Activated B cell treated with CpG ODN at 0.5 μM for 24 hours (primary cell): ENCODE results near the gene HEPHL1. TPM values are rescaled to one million over a fixed set of nuclear protein-coding genes. Genes with fewer than 3 reads are reported as not detected.

ENCODE experiments used
- ATAC-seq: fragments of 200-7000 bp; cut with Tn5 transposase; one replicate; pipeline ENCODE4 v1.10.0; 2021; ENCODE audit warnings: low read depth, mild to moderate bottlenecking, moderate library complexity
- CTCF ChIA-PET: fragments of 350-600 bp; sonication (Branson Sonifier 250); formaldehyde crosslinking; loops from one replicate; lab custom pipeline; 2021; ENCODE audit warnings: antibody characterized with exemption; lab: Charles Lee
- POLR2A ChIA-PET: fragments of 350-600 bp; sonication (Branson Sonifier 250); formaldehyde crosslinking; loops from one replicate; lab custom pipeline; 2021; ENCODE audit warnings: antibody characterized with exemption; lab: Charles Lee
- DNase-seq: peaks from one replicate; pipeline ENCODE4 v3.0.0; 2022
- H3K27ac Mint-ChIP-seq: one replicate; pipeline ENCODE4 v1.8.0; 2020; ENCODE audit warnings: mixed read lengths
- H3K27me3 Mint-ChIP-seq: one replicate; pipeline ENCODE4 v1.8.0; 2021; ENCODE audit warnings: mixed read lengths
- H3K36me3 Mint-ChIP-seq: one replicate; pipeline ENCODE4 v1.8.0; 2021; ENCODE audit warnings: low read depth, mixed read lengths
- H3K4me1 Mint-ChIP-seq: one replicate; pipeline ENCODE4 v1.8.0; 2021; ENCODE audit warnings: mixed read lengths
- H3K4me3 Mint-ChIP-seq: one replicate; pipeline ENCODE4 v1.8.0; 2020; ENCODE audit warnings: mild to moderate bottlenecking, mixed read lengths
- H3K9me3 Mint-ChIP-seq: one replicate; pipeline ENCODE4 v1.8.0; 2020; ENCODE audit warnings: mixed read lengths
- intact Hi-C: fragments of 100-400 bp; cut with micrococcal nuclease; formaldehyde crosslinking; loops from one replicate; pipeline ENCODE4 v1.15.1; 2024
- total RNA-seq: library from RNA; stranded (reverse); gene quantifications from 2 replicates; pipeline ENCODE4 v1.2.3, GENCODE V29; 2022
- TF ChIP-seq, protein P1 (sequence below): fragments of 200-600 bp; IDR thresholded peaks from one replicate; pipeline ENCODE4 v1.8.0; 2022; ENCODE audit warnings: antibody characterized with exemption, mild to moderate bottlenecking

HEPHL1 gene
- total RNA-seq, 1 donor from 2014 or later = not detected

DNA sequence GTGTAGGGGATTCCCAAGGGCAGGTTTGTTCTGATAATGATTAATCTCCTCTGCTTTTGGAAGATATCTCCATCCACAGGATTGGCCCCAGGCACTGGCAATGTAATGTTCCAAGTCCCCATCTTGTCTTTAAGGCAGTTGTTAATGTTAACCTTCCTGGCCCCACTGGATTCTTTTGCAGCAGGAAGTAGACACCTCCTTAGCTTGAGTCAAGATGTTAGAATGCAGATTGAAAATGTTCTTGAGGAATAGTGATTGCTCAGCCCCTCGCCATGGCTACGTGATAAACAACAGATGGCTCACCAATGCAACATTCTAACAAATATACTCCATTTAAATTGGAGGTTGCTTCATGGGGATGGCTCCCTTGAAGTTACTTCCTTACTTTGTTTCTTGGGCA, 7.3 kb downstream of the HEPHL1 start:
- ATAC-seq = no peak
- H3K27me3 Mint-ChIP-seq = no peaks in the 10 kb centered on the region
- peaks cover 6% of the 10 kb centered on the region for H3K9me3 Mint-ChIP-seq
- H3K36me3 Mint-ChIP-seq = no peaks in the 10 kb centered on the region
- TF ChIP-seq, protein P1, sequence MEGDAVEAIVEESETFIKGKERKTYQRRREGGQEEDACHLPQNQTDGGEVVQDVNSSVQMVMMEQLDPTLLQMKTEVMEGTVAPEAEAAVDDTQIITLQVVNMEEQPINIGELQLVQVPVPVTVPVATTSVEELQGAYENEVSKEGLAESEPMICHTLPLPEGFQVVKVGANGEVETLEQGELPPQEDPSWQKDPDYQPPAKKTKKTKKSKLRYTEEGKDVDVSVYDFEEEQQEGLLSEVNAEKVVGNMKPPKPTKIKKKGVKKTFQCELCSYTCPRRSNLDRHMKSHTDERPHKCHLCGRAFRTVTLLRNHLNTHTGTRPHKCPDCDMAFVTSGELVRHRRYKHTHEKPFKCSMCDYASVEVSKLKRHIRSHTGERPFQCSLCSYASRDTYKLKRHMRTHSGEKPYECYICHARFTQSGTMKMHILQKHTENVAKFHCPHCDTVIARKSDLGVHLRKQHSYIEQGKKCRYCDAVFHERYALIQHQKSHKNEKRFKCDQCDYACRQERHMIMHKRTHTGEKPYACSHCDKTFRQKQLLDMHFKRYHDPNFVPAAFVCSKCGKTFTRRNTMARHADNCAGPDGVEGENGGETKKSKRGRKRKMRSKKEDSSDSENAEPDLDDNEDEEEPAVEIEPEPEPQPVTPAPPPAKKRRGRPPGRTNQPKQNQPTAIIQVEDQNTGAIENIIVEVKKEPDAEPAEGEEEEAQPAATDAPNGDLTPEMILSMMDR = no peak
- intact Hi-C loops = no loop called here
- no peak overlapping the region for H3K4me3 Mint-ChIP-seq
- no peak overlapping the region for H3K27ac Mint-ChIP-seq
- CTCF ChIA-PET = no interaction called here
- DNase-seq = no peak
- POLR2A ChIA-PET = no interaction called here
- H3K4me1 Mint-ChIP-seq = no peaks in the 10 kb centered on the region

- H3K27me3 Mint-ChIP-seq = no peaks in the 10 kb centered on the region
- DNase-seq (no peak), ATAC-seq (no peak)
- no peak overlapping the region for H3K4me3 Mint-ChIP-seq
- H3K9me3 Mint-ChIP-seq = peaks cover 6% of the 10 kb centered on the region
- H3K27ac Mint-ChIP-seq = no peak overlapping the region
- no peaks in the 10 kb centered on the region for H3K4me1 Mint-ChIP-seq
- no peaks in the 10 kb centered on the region for H3K36me3 Mint-ChIP-seq
- ChIA-PET POLR2A (no interaction called here), CTCF (no interaction called here)
- intact Hi-C loops = no loop called here
- TF ChIP-seq, protein P1 = no peak
Observed at GRCh38 chr11:94030059-94030458, 8.9 kb downstream of the HEPHL1 start.

GRCh38 chr11:94031625-94032024, 10.5 kb downstream of the HEPHL1 start:
- DNase-seq (no peak), ATAC-seq (no peak)
- ChIA-PET POLR2A (no interaction called here), CTCF (no interaction called here)
- TF ChIP-seq, protein P1 = no peak
- no peaks in the 10 kb centered on the region for H3K27me3 Mint-ChIP-seq
- no peak overlapping the region for H3K4me3 Mint-ChIP-seq
- H3K9me3 Mint-ChIP-seq = no peaks in the 10 kb centered on the region
- H3K36me3 Mint-ChIP-seq = no peaks in the 10 kb centered on the region
- no peaks in the 10 kb centered on the region for H3K4me1 Mint-ChIP-seq
- intact Hi-C loops = no loop called here
- no peak overlapping the region for H3K27ac Mint-ChIP-seq

- DNase-seq = no peak
- Mint-ChIP-seq H3K27me3 (no peaks in the 10 kb centered on the region), H3K27ac (no peak overlapping the region), H3K4me3 (no peak overlapping the region), H3K36me3 (no peaks in the 10 kb centered on the region), H3K4me1 (no peaks in the 10 kb centered on the region), H3K9me3 (no peaks in the 10 kb centered on the region)
- intact Hi-C loops = no loop called here
- CTCF ChIA-PET = no interaction called here
- no peak for ATAC-seq
- POLR2A ChIA-PET = no interaction called here
- TF ChIP-seq, protein P1 = no peak
Observed at GRCh38 chr11:94032066-94032465, 10.9 kb downstream of the HEPHL1 start.

- no peaks in the 10 kb centered on the region for H3K36me3 Mint-ChIP-seq
- intact Hi-C loops = no loop called here
Observed at GRCh38 chr11:94032725-94033124, 11.6 kb downstream of the HEPHL1 start.

More at GRCh38 chr11:94032725-94033124, 11.6 kb downstream of the HEPHL1 start:
- CTCF ChIA-PET = no interaction called here
- ATAC-seq = no peak
- no peak for DNase-seq
- no peak overlapping the region for H3K27ac Mint-ChIP-seq
- H3K4me3 Mint-ChIP-seq = no peak overlapping the region
- H3K27me3 Mint-ChIP-seq = no peaks in the 10 kb centered on the region
- POLR2A ChIA-PET = no interaction called here
- TF ChIP-seq, protein P1 = no peak
- H3K4me1 Mint-ChIP-seq = no peaks in the 10 kb centered on the region
- H3K9me3 Mint-ChIP-seq = no peaks in the 10 kb centered on the region
